Measurements from ENCODE around the gene TRAK2.

TRAK2 gene

GRCh38 chr2:201363857-201364560 is 87.2 kb downstream of the TRAK2 start:
- peak in 1 of 3 donors; percentile 4 for DNase-seq
- H3K9me3 ChIP-seq (ENCODE audit: control insufficient read depth, low read length): no peaks in the 10 kb centered on the region
- no peak overlapping the region for H3K4me3 ChIP-seq (ENCODE audit: insufficient read depth, low read depth, low read length, poor library complexity, severe bottlenecking)
- peaks cover 12% of the 10 kb centered on the region for H3K4me1 ChIP-seq (ENCODE audit: control insufficient read depth, insufficient read depth, low read length, poor library complexity, severe bottlenecking)
- no peaks in the 10 kb centered on the region for H3K27me3 ChIP-seq (replicated peaks; ENCODE audit: control insufficient read depth, insufficient read depth, low read length, poor library complexity, severe bottlenecking)
- H3K27ac ChIP-seq (ENCODE audit: insufficient read depth, low read length, poor library complexity, severe bottlenecking): no peak overlapping the region
- no peaks in the 10 kb centered on the region for H3K36me3 ChIP-seq (ENCODE audit: control insufficient read depth, insufficient read depth, low read length)

GRCh38 chr2:201362396-201362795 is 88.9 kb downstream of the TRAK2 start:
- Histone ChIP-seq H3K27ac (ENCODE audit: insufficient read depth, low read length, poor library complexity, severe bottlenecking) (no peak overlapping the region), H3K36me3 (ENCODE audit: control insufficient read depth, insufficient read depth, low read length) (no peaks in the 10 kb centered on the region), H3K4me3 (ENCODE audit: insufficient read depth, low read depth, low read length, poor library complexity, severe bottlenecking) (no peak overlapping the region), H3K9me3 (ENCODE audit: control insufficient read depth, low read length) (no peaks in the 10 kb centered on the region), H3K4me1 (ENCODE audit: control insufficient read depth, insufficient read depth, low read length, poor library complexity, severe bottlenecking) (peaks cover 12% of the 10 kb centered on the region), H3K27me3 (replicated peaks; ENCODE audit: control insufficient read depth, insufficient read depth, low read length, poor library complexity, severe bottlenecking) (no peaks in the 10 kb centered on the region)
- DNase-seq: no peak

- no peaks in the 10 kb centered on the region for H3K36me3 ChIP-seq (ENCODE audit: control insufficient read depth, insufficient read depth, low read length)
- peaks cover 12% of the 10 kb centered on the region for H3K4me1 ChIP-seq (ENCODE audit: control insufficient read depth, insufficient read depth, low read length, poor library complexity, severe bottlenecking)
- H3K4me3 ChIP-seq (ENCODE audit: insufficient read depth, low read depth, low read length, poor library complexity, severe bottlenecking): no peak overlapping the region
- H3K9me3 ChIP-seq (ENCODE audit: control insufficient read depth, low read length): no peaks in the 10 kb centered on the region
- no peak overlapping the region for H3K27ac ChIP-seq (ENCODE audit: insufficient read depth, low read length, poor library complexity, severe bottlenecking)
- no peak for DNase-seq
- no peaks in the 10 kb centered on the region for H3K27me3 ChIP-seq (replicated peaks; ENCODE audit: control insufficient read depth, insufficient read depth, low read length, poor library complexity, severe bottlenecking)
Measured at GRCh38 chr2:201361078-201361733, 90.1 kb downstream of the TRAK2 start.

GRCh38 chr2:201360256-201360655 is 91.0 kb downstream of the TRAK2 start:
- Histone ChIP-seq H3K9me3 (ENCODE audit: control insufficient read depth, low read length) (no peaks in the 10 kb centered on the region), H3K27ac (ENCODE audit: insufficient read depth, low read length, poor library complexity, severe bottlenecking) (no peak overlapping the region)

GRCh38 chr2:201358684-201359083 is 92.6 kb downstream of the TRAK2 start:
- DNase-seq: no peak

More at GRCh38 chr2:201360256-201360655, 91.0 kb downstream of the TRAK2 start:
- Histone ChIP-seq H3K36me3 (ENCODE audit: control insufficient read depth, insufficient read depth, low read length) (no peaks in the 10 kb centered on the region), H3K27me3 (replicated peaks; ENCODE audit: control insufficient read depth, insufficient read depth, low read length, poor library complexity, severe bottlenecking) (no peaks in the 10 kb centered on the region), H3K4me3 (ENCODE audit: insufficient read depth, low read depth, low read length, poor library complexity, severe bottlenecking) (no peak overlapping the region), H3K4me1 (ENCODE audit: control insufficient read depth, insufficient read depth, low read length, poor library complexity, severe bottlenecking) (peaks cover 12% of the 10 kb centered on the region)
- DNase-seq: no peak

GRCh38 chr2:201357221-201357620 is 94.0 kb downstream of the TRAK2 start, which contains the start of gene FLACC1:
Gene FLACC1 (minus strand): TSS chr2:201357345. CDS start chr2:201351404, 5,941 bp downstream.
- no peak for DNase-seq
- Histone ChIP-seq H3K27ac (ENCODE audit: insufficient read depth, low read length, poor library complexity, severe bottlenecking) (no peak within 1 kb of the TSS), H3K36me3 (ENCODE audit: control insufficient read depth, insufficient read depth, low read length) (no peaks in the 10 kb centered on the region)

More at GRCh38 chr2:201358684-201359083, 92.6 kb downstream of the TRAK2 start:
- H3K36me3 ChIP-seq (ENCODE audit: control insufficient read depth, insufficient read depth, low read length): no peaks in the 10 kb centered on the region
- no peak overlapping the region for H3K4me3 ChIP-seq (ENCODE audit: insufficient read depth, low read depth, low read length, poor library complexity, severe bottlenecking)
- peaks cover 10% of the 10 kb centered on the region for H3K4me1 ChIP-seq (ENCODE audit: control insufficient read depth, insufficient read depth, low read length, poor library complexity, severe bottlenecking)
- no peak overlapping the region for H3K27ac ChIP-seq (ENCODE audit: insufficient read depth, low read length, poor library complexity, severe bottlenecking)
- no peaks in the 10 kb centered on the region for H3K27me3 ChIP-seq (replicated peaks; ENCODE audit: control insufficient read depth, insufficient read depth, low read length, poor library complexity, severe bottlenecking)
- H3K9me3 ChIP-seq (ENCODE audit: control insufficient read depth, low read length): no peaks in the 10 kb centered on the region

GRCh38 chr2:201353116-201353515 is 98.1 kb downstream of the TRAK2 start:
- Histone ChIP-seq H3K36me3 (ENCODE audit: control insufficient read depth, insufficient read depth, low read length) (no peaks in the 10 kb centered on the region), H3K27ac (ENCODE audit: insufficient read depth, low read length, poor library complexity, severe bottlenecking) (no peak overlapping the region), H3K4me3 (ENCODE audit: insufficient read depth, low read depth, low read length, poor library complexity, severe bottlenecking) (no peak overlapping the region), H3K4me1 (ENCODE audit: control insufficient read depth, insufficient read depth, low read length, poor library complexity, severe bottlenecking) (no peaks in the 10 kb centered on the region), H3K27me3 (replicated peaks; ENCODE audit: control insufficient read depth, insufficient read depth, low read length, poor library complexity, severe bottlenecking) (no peaks in the 10 kb centered on the region), H3K9me3 (ENCODE audit: control insufficient read depth, low read length) (no peaks in the 10 kb centered on the region)
- DNase-seq: no peak

More at GRCh38 chr2:201357221-201357620, 94.0 kb downstream of the TRAK2 start, which contains the start of gene FLACC1:
- no peaks in the 10 kb centered on the region for H3K27me3 ChIP-seq (replicated peaks; ENCODE audit: control insufficient read depth, insufficient read depth, low read length, poor library complexity, severe bottlenecking)
- no peak within 1 kb of the TSS for H3K4me3 ChIP-seq (ENCODE audit: insufficient read depth, low read depth, low read length, poor library complexity, severe bottlenecking)
- H3K4me1 ChIP-seq (ENCODE audit: control insufficient read depth, insufficient read depth, low read length, poor library complexity, severe bottlenecking): peaks cover 5% of the 10 kb centered on the region
- no peaks in the 10 kb centered on the region for H3K9me3 ChIP-seq (ENCODE audit: control insufficient read depth, low read length)

GRCh38 chr2:201350879-201351278 is 100.4 kb downstream of the TRAK2 start:
- H3K4me1 ChIP-seq (ENCODE audit: control insufficient read depth, insufficient read depth, low read length, poor library complexity, severe bottlenecking): no peaks in the 10 kb centered on the region
- no peak overlapping the region for H3K4me3 ChIP-seq (ENCODE audit: insufficient read depth, low read depth, low read length, poor library complexity, severe bottlenecking)
- H3K36me3 ChIP-seq (ENCODE audit: control insufficient read depth, insufficient read depth, low read length): no peaks in the 10 kb centered on the region
- H3K27me3 ChIP-seq (replicated peaks; ENCODE audit: control insufficient read depth, insufficient read depth, low read length, poor library complexity, severe bottlenecking): no peaks in the 10 kb centered on the region
- no peaks in the 10 kb centered on the region for H3K9me3 ChIP-seq (ENCODE audit: control insufficient read depth, low read length)
- no peak for DNase-seq
- no peak overlapping the region for H3K27ac ChIP-seq (ENCODE audit: insufficient read depth, low read length, poor library complexity, severe bottlenecking)

- no peak overlapping the region for H3K27ac ChIP-seq (ENCODE audit: insufficient read depth, low read length, poor library complexity, severe bottlenecking)
- H3K36me3 ChIP-seq (ENCODE audit: control insufficient read depth, insufficient read depth, low read length): no peaks in the 10 kb centered on the region
- H3K27me3 ChIP-seq (replicated peaks; ENCODE audit: control insufficient read depth, insufficient read depth, low read length, poor library complexity, severe bottlenecking): no peaks in the 10 kb centered on the region
- H3K4me3 ChIP-seq (ENCODE audit: insufficient read depth, low read depth, low read length, poor library complexity, severe bottlenecking): no peak overlapping the region
- DNase-seq: no peak
- no peaks in the 10 kb centered on the region for H3K9me3 ChIP-seq (ENCODE audit: control insufficient read depth, low read length)
- H3K4me1 ChIP-seq (ENCODE audit: control insufficient read depth, insufficient read depth, low read length, poor library complexity, severe bottlenecking): no peaks in the 10 kb centered on the region
Measured at GRCh38 chr2:201349601-201350000, 101.7 kb downstream of the TRAK2 start.

- Histone ChIP-seq H3K27me3 (replicated peaks; ENCODE audit: control insufficient read depth, insufficient read depth, low read length, poor library complexity, severe bottlenecking) (no peaks in the 10 kb centered on the region), H3K4me1 (ENCODE audit: control insufficient read depth, insufficient read depth, low read length, poor library complexity, severe bottlenecking) (no peaks in the 10 kb centered on the region), H3K4me3 (ENCODE audit: insufficient read depth, low read depth, low read length, poor library complexity, severe bottlenecking) (no peak overlapping the region), H3K27ac (ENCODE audit: insufficient read depth, low read length, poor library complexity, severe bottlenecking) (no peak overlapping the region), H3K9me3 (ENCODE audit: control insufficient read depth, low read length) (no peaks in the 10 kb centered on the region), H3K36me3 (ENCODE audit: control insufficient read depth, insufficient read depth, low read length) (no peaks in the 10 kb centered on the region)
- no peak for DNase-seq
Measured at GRCh38 chr2:201348758-201349157, 102.5 kb downstream of the TRAK2 start.

Data from effector memory CD4-positive, alpha-beta T cell (primary cell).